ENCODE measurements around the gene TPM4.
"Not testable (repeated sequence)": the region's sequence is repeated elsewhere in the genome, so short reads cannot be mapped to it uniquely, and the experiment has no call there.

Gene TPM4

DNA sequence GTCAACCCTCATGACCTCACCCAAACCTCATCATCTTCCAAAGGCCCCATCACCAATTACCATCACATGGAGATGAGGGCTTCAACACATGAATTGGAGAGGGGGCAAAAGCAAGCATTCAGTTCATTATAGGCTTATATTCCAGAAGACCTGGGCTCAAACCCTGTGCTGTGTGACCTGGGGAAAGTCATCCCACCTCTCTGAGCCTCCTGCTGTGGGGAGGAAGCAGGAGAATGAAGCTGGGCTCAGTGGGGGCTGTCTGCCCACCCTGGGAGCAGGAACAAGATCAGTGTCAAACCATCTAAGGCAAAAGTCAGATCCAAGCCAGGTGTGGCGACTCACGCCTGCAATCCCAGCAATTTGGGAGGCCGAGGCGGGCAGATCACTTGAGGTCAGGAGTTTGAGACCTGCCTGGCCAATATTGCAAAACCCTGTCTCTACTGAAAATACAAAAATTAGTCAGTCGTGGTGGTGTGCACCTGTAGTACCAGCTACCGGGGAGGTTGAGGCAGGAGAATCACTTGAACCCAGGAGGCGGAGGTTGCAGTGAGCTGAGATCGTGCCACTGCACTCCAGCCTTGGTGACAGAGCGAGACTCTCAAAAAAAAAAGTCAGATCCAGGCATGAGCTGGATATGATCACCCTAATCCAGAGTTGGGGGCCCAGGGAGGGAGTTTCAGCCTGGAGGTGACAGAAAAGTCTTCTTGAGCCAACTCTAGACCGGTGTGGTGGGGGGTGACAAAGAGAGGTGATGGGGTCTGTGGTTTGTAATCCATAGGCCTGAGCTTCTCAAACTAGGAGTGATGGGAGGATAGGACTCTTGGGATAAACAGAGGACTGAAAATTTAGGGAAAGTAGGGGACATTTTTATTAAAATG is 1.6 kb upstream of the TPM4 start:
- no peak for DNase-seq

- no peak for DNase-seq
These were observed 703 bp upstream of the TPM4 start for GRCh38 chr19:16075430-16076153.

- no peak for DNase-seq
These were observed 790 bp downstream of the TPM4 start for GRCh38 chr19:16076958-16077611.

GRCh38 chr19:16077984-16078758 is 1.9 kb downstream of the TPM4 start:
- DNase-seq, result no peak

- no peak for DNase-seq
These were observed 2.7 kb downstream of the TPM4 start for GRCh38 chr19:16078759-16079707.

GRCh38 chr19:16084067-16084685 is 7.9 kb downstream of the TPM4 start:
- no peak for DNase-seq

- DNase-seq, result no peak
These were observed 8.8 kb downstream of the TPM4 start for GRCh38 chr19:16085115-16085514.

DNA sequence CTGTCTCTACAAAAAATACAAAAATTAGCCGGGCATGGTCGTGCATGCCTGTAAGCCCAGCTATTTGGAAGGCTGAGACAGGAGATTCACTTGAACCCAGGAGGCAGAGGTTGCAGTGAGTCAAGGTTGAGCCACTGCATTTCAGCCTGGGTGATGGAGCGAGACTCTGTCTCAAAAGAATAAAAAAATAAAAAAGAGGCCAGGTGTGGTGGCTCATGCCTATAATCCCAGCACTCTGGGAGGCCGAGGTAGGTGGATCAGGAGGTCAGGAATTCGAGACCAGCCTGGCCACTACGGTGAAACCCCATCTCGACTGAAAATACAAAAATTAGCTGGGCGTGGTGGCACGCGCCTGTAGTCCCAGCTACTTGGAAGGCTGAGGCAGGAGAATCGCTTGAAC is 11.1 kb downstream of the TPM4 start:
- DNase-seq, result not testable (repeated sequence)

GRCh38 chr19:16087940-16088339 is 11.6 kb downstream of the TPM4 start:
- DNase-seq, result no peak

GRCh38 chr19:16088351-16089009 is 12.2 kb downstream of the TPM4 start:
- no peak for DNase-seq

GRCh38 chr19:16089010-16089846 is 12.9 kb downstream of the TPM4 start:
- no peak for DNase-seq

- DNase-seq, result no peak
These were observed 15.5 kb downstream of the TPM4 start for GRCh38 chr19:16091546-16092475.

DNA sequence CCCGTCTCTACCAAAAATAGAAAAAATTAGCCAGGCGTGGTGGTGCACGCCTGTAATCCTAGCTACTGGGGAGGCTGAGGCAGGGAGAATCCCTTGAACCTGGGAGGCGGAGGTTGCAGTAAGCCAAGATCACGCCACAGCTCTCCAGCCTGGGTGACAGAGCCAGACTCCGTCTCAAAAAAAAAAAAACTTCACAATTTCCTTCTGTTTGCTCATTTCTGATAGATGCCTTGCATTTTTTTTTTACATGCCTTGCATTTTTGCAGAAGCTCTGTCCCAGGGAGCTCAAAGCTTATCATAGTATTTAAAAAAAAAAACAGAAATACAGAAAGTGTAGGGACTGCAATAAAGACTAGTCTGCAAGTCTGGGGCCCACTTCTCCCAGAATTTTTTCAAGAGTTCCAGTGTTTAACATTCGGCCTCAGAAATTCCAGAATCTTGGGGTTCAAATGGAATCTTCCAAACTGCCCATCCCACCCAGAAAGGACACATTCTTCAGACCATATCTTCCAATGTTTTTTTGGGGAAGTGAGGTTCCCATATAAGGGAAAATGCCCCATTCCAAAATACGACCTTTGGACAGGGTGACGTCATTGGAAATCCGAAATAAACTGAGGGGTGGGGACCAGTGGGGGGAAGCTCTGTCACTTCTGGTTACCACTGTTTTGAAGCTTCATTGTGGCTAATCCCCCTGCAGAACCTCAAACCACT is 18.2 kb downstream of the TPM4 start:
- DNase-seq, result no peak

GRCh38 chr19:16095071-16095571 is 18.8 kb downstream of the TPM4 start:
- DNase-seq, result no peak

DNA sequence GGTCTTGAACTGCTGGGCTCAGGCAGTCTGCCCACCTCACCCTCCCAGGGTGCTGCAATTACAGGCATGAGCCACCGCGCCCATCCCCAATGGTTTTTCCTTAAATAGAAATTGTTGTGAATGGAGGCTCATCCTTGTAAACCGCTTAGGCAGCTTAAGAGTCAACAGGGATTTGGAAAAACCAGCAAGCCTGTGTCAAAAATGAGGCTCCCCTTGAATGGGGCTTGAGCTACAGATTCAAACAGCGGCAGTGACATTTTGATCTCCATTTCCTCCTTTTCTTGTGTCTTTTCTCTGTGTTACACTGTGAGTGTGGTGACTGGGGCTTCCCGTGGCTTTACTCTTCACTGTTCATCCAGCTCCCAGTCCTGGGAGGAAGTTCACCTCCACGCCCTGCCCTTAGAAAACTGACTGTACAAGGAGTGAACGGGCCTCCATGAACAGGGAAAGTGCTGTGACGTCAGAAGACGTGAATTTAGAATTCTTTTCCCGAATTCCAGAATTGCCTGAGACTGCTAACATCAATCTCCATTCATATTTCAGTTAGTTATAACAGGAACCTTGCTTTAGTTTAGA is 20.1 kb downstream of the TPM4 start:
- no peak for DNase-seq

DNA sequence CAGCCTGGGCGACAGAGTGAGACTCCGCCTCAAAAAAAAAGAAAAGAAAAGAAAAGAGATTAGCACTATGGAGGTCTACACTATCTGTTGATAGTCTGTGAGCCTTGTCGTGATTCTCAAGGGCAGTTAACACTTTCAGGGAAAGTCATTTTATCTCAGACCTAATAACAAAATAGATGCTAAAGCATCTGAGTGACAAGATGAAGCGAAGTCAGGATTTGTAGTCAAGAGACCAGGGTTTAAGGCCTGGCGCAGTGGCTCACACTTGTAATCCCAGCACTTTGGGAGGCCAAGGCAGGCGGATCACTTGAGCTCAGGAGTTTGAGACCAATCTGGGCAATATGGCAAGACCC is 22.1 kb downstream of the TPM4 start:
- no peak for DNase-seq

DNA sequence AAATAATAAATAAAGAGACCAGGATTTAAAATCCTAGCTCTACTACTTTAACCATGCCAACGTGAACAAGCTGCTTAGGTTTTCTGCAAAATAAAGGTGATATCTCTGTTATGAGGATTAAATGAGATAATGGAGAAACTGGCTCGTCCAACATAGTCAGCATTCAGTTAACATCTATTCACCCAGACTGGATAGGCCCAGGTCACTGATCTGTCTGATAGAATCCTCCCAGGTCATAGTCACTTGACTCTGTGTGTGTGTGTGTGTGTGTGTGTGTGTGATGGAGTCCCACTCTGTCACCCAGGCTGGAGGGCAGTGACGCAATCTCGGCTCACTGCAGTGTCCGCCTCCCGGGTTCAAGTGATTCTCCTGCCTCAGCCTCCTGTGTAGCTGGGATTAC is 22.5 kb downstream of the TPM4 start:
- DNase-seq, result no peak

Measured in NCI-H1417 treated with DMSO at 0.1 percent for 48 hours (cell line).